Hepatocyte (in vitro differentiated cells): ENCODE measurements around the gene SCO1. TPM values are rescaled to one million over a fixed set of nuclear protein-coding genes. Genes with fewer than 3 reads are reported as not detected.
A peak's percentile ranks its signal among the peaks of the same experiment; 100 is the strongest.

Experiments used
- DNase-seq: peaks from one replicate; pipeline ENCODE4 v3.0.0-alpha.2; 2016; ENCODE audit warnings: low spot score
- H2AFZ ChIP-seq: fragments of 200-600 bp; sonication (generic); 2 replicates; pipeline ENCODE4 v1.6.0; 2016; ENCODE audit warnings: antibody characterized with exemption, mild to moderate bottlenecking
- H3K27ac ChIP-seq: fragments of 200-600 bp; sonication (generic); 2 replicates; pipeline ENCODE4 v1.5.1; 2016; ENCODE audit warnings: mild to moderate bottlenecking
- H3K27me3 ChIP-seq: fragments of 200-600 bp; sonication (generic); 2 replicates; pipeline ENCODE4 v1.6.1; 2016
- H3K36me3 ChIP-seq: fragments of 200-600 bp; sonication (generic); replicated peaks from 2 replicates; pipeline ENCODE4 v1.5.1; 2016; ENCODE audit warnings: low read depth; ENCODE audit not compliant: insufficient read depth
- H3K4me1 ChIP-seq: fragments of 200-600 bp; sonication (generic); 2 replicates; pipeline ENCODE4 v1.5.1; 2016; ENCODE audit warnings: mild to moderate bottlenecking, moderate library complexity; ENCODE audit not compliant: insufficient read depth
- H3K4me2 ChIP-seq: fragments of 200-600 bp; sonication (generic); 2 replicates; pipeline ENCODE4 v1.6.0; 2016
- H3K4me3 ChIP-seq: fragments of 200-600 bp; sonication (generic); 2 replicates; pipeline ENCODE4 v1.5.1; 2016; ENCODE audit warnings: mild to moderate bottlenecking
- H3K79me2 ChIP-seq: fragments of 200-600 bp; sonication (generic); 2 replicates; pipeline ENCODE4 v1.6.0; 2017; ENCODE audit warnings: mild to moderate bottlenecking
- H3K9me2 ChIP-seq: fragments of 200-600 bp; sonication (generic); replicated peaks from 2 replicates; pipeline ENCODE4 v1.6.0; 2017; ENCODE audit warnings: mild to moderate bottlenecking; ENCODE audit not compliant: insufficient read depth
- H3K9me3 ChIP-seq: fragments of 200-600 bp; sonication (generic); 2 replicates; pipeline ENCODE4 v1.5.1; 2016; ENCODE audit warnings: low read depth, mild to moderate bottlenecking
- H4K20me1 ChIP-seq: fragments of 200-600 bp; sonication (generic); 2 replicates; pipeline ENCODE4 v1.6.0; 2016; ENCODE audit warnings: mild to moderate bottlenecking; ENCODE audit not compliant: insufficient read depth, poor library complexity, severe bottlenecking
- CTCF ChIP-seq: fragments of 200-600 bp; sonication (generic); IDR thresholded peaks from 2 replicates; pipeline ENCODE4 v1.5.1; 2016; ENCODE audit warnings: antibody characterized with exemption, mild to moderate bottlenecking; ENCODE audit not compliant: poor library complexity
- EZH2 ChIP-seq: fragments of 200-600 bp; sonication (generic); IDR thresholded peaks from 2 replicates; pipeline ENCODE4 v1.6.1; 2016; ENCODE audit warnings: antibody characterized with exemption, mild to moderate bottlenecking, borderline replicate concordance
- EZH2phosphoT487 ChIP-seq: fragments of 200-600 bp; sonication (generic); IDR thresholded peaks from one replicate; pipeline ENCODE4 v1.6.1; 2018; ENCODE audit warnings: antibody characterized with exemption, mild to moderate bottlenecking, low read depth, moderate library complexity; ENCODE audit not compliant: unreplicated experiment, severe bottlenecking
- WGBS: methylation state at CpG from one replicate; pipeline ENCODE4 v1.1.6; 2016; ENCODE audit warnings: low lambda C conversion rate; ENCODE audit errors: missing lambda C conversion rate; 5-methylcytosine and 5-hydroxymethylcytosine counted together
- polyA plus RNA-seq: library from polyadenylated mRNA; unstranded; fragments of >200 nt; fragmentation: Nextera tagmentation; extraction: Ambion mirVana; gene quantifications from 2 replicates; pipeline ENCODE4 v1.2.1, GENCODE V29; 2016
- total RNA-seq: library from RNA; depleted of rRNA; stranded (reverse); fragments of >200 nt; gene quantifications from 2 replicates; pipeline ENCODE4 v1.2.3, GENCODE V29; 2014

Gene SCO1
- total and polyA plus RNA-seq, 2 experiments from 2014 or later: 34.0 to 45.8 TPM

GRCh38 chr17:10729334-10730193 is 32.2 kb upstream of the SCO1 start, which contains the start of gene TMEM220:
Gene TMEM220 (minus strand): TSS chr17:10730023. CDS start chr17:10729851, 172 bp downstream.
- H2AFZ ChIP-seq: peak within 1 kb of the TSS; percentile 78
- H4K20me1 ChIP-seq: no peaks in the 10 kb centered on the region
- peak within 1 kb of the TSS; percentile 87 for H3K4me2 ChIP-seq
- H3K27ac ChIP-seq: peak within 1 kb of the TSS; percentile 98
- H3K9me3 ChIP-seq: no peaks in the 10 kb centered on the region
- peak; percentile 89 for DNase-seq
- TF ChIP-seq EZH2phosphoT487 (no peak), EZH2 (no peak), CTCF (no peak)
- 5% methylated on average over 69 of the region's 79 CpGs for WGBS
- H3K79me2 ChIP-seq: no peaks in the 10 kb centered on the region
- peak within 1 kb of the TSS; percentile 66 for H3K4me3 ChIP-seq
- no peaks in the 10 kb centered on the region for H3K36me3 ChIP-seq
- no peaks in the 10 kb centered on the region for H3K27me3 ChIP-seq
- H3K9me2 ChIP-seq: no peaks in the 10 kb centered on the region
- H3K4me1 ChIP-seq: peaks cover 28% of the 10 kb centered on the region

GRCh38 chr17:10728331-10728892 is 31.1 kb upstream of the SCO1 start:
- no peaks in the 10 kb centered on the region for H3K36me3 ChIP-seq
- 98% methylated on average over 10 of the region's 10 CpGs for WGBS
- H3K4me1 ChIP-seq: peaks cover 28% of the 10 kb centered on the region
- no peak for TF ChIP-seq EZH2phosphoT487
- TF ChIP-seq CTCF: no peak
- no peak for TF ChIP-seq EZH2
- DNase-seq: no peak
- H4K20me1 ChIP-seq: no peaks in the 10 kb centered on the region
- no peak overlapping the region for H3K4me3 ChIP-seq
- H3K9me2 ChIP-seq: no peaks in the 10 kb centered on the region
- H3K27ac ChIP-seq: peak overlapping the region; percentile 98
- no peaks in the 10 kb centered on the region for H3K9me3 ChIP-seq
- H3K4me2 ChIP-seq: peak overlapping the region; percentile 87
- no peaks in the 10 kb centered on the region for H3K79me2 ChIP-seq
- H3K27me3 ChIP-seq: no peaks in the 10 kb centered on the region
- no peak overlapping the region for H2AFZ ChIP-seq

- Histone ChIP-seq H3K4me1 (peaks cover 28% of the 10 kb centered on the region), H3K9me2 (no peaks in the 10 kb centered on the region)
- WGBS: 77% methylated on average over 5 of the region's 5 CpGs
These were observed 29.9 kb upstream of the SCO1 start for GRCh38 chr17:10727192-10727591.

More at GRCh38 chr17:10727192-10727591, 29.9 kb upstream of the SCO1 start:
- Histone ChIP-seq H3K4me3 (no peak overlapping the region), H3K36me3 (no peaks in the 10 kb centered on the region), H3K4me2 (no peak overlapping the region), H3K27me3 (no peaks in the 10 kb centered on the region), H3K27ac (no peak overlapping the region), H3K9me3 (no peaks in the 10 kb centered on the region), H3K79me2 (no peaks in the 10 kb centered on the region), H2AFZ (no peak overlapping the region), H4K20me1 (no peaks in the 10 kb centered on the region)
- no peak for TF ChIP-seq EZH2
- TF ChIP-seq EZH2phosphoT487: no peak
- TF ChIP-seq CTCF: no peak
- DNase-seq: no peak
